H1 (cell line): ENCODE measurements around the gene RASL10A. TPM values are rescaled to one million over a fixed set of nuclear protein-coding genes. Genes with fewer than 3 reads are reported as not detected.

Source experiments
- CTCF ChIA-PET: fragments of 300-600 bp; sonication (Branson Sonifier 250); formaldehyde crosslinking; loops from one replicate; lab custom pipeline; 2021; ENCODE audit not compliant: partially characterized antibody; lab: Charles Lee
- POLR2A ChIA-PET: fragments of 300-600 bp; sonication (Branson Sonifier 250); formaldehyde crosslinking; loops from one replicate; lab custom pipeline; 2021; ENCODE audit warnings: inconsistent platforms; ENCODE audit not compliant: partially characterized antibody; lab: Charles Lee
- DNase-seq, 2 experiments: peaks; one replicate each; pipeline versions ENCODE4 v3.0.0 to v3.0.0-alpha.2; 2010 to 2022; ENCODE audit warnings: low spot score in 2 of 2, low read depth in 1 of 2, mixed read lengths in 1 of 2
- FAIRE-seq: peaks from 2 replicates; lab custom pipeline; 2011; peaks lifted over from hg19 to GRCh38; lab: Jason Lieb, UNC
- H2AFZ ChIP-seq: 2 replicates; pipeline ENCODE4 v1.8.1; 2012; ENCODE audit warnings: low read length, inconsistent platforms
- H2AK5ac ChIP-seq: 2 replicates; pipeline ENCODE4 v1.6.1; 2013; ENCODE audit warnings: low read depth, low read length
- H2BK120ac ChIP-seq: replicated peaks from 2 replicates; pipeline ENCODE3; 2013; ENCODE audit warnings: low read depth, low read length, inconsistent platforms
- H2BK12ac ChIP-seq: 2 replicates; pipeline ENCODE4 v1.6.1; 2013; ENCODE audit warnings: low read depth, low read length
- H2BK15ac ChIP-seq: 2 replicates; pipeline ENCODE4 v1.6.1; 2013; ENCODE audit warnings: low read length
- H2BK20ac ChIP-seq: 2 replicates; pipeline ENCODE4 v1.6.1; 2013; ENCODE audit warnings: low read length
- H2BK5ac ChIP-seq: 2 replicates; pipeline ENCODE4 v1.6.1; 2013; ENCODE audit warnings: low read depth, low read length
- H3K14ac ChIP-seq: 2 replicates; pipeline ENCODE4 v1.6.1; 2013; ENCODE audit warnings: inconsistent platforms; ENCODE audit not compliant: insufficient read length
- H3K18ac ChIP-seq: 2 replicates; pipeline ENCODE4 v1.6.1; 2013; ENCODE audit warnings: low read length; ENCODE audit errors: extremely low read depth
- H3K23ac ChIP-seq: 2 replicates; pipeline ENCODE4 v1.6.1; 2013; ENCODE audit warnings: inconsistent platforms; ENCODE audit not compliant: insufficient read length
- H3K23me2 ChIP-seq: 2 replicates; pipeline ENCODE4 v1.6.1; 2013; ENCODE audit warnings: low read depth, low read length
- H3K27ac ChIP-seq: 2 replicates; pipeline ENCODE4 v1.6.1; 2011; ENCODE audit warnings: low read depth, low read length, inconsistent platforms
- H3K27me3 ChIP-seq, 4 experiments: replicated peaks in 1 of 4; 1 replicate in 1 of 4; 2 replicates in 3 of 4; pipeline versions ENCODE4 v1.6.1 to v1.8.1; 2011 to 2013; ENCODE audit warnings: low read length in 3 of 4, mild to moderate bottlenecking in 3 of 4, inconsistent platforms in 2 of 4, mixed read lengths in 2 of 4, moderate library complexity in 1 of 4; ENCODE audit not compliant: control insufficient read depth in 3 of 4, insufficient read depth in 3 of 4; ENCODE audit errors: extremely low read depth in 1 of 4
- H3K36me3 ChIP-seq, 4 experiments: 2 replicates each; pipeline versions ENCODE4 v1.6.1 to v1.8.1; 2011 to 2013; ENCODE audit warnings: mild to moderate bottlenecking in 4 of 4, low read length in 3 of 4, moderate library complexity in 2 of 4, control low read depth in 1 of 4, inconsistent platforms in 1 of 4; ENCODE audit not compliant: insufficient read depth in 4 of 4, control insufficient read depth in 2 of 4
- H3K4ac ChIP-seq: replicated peaks from 2 replicates; pipeline ENCODE3; 2013; ENCODE audit warnings: low read length, low read depth, mixed read lengths, inconsistent platforms; ENCODE audit not compliant: insufficient read length
- H3K4me1 ChIP-seq, 4 experiments: replicated peaks in 1 of 4; 1 replicate in 1 of 4; 2 replicates in 3 of 4; pipeline versions ENCODE4 v1.6.1 to v1.8.1; 2011 to 2013; ENCODE audit warnings: low read length in 3 of 4, inconsistent platforms in 2 of 4, mixed read lengths in 1 of 4; ENCODE audit not compliant: insufficient read depth in 4 of 4, control insufficient read depth in 3 of 4
- H3K4me2 ChIP-seq, 2 experiments: 2 replicates each; pipeline versions ENCODE4 v1.6.1 to v1.8.1; 2011 to 2013; ENCODE audit warnings: low read depth in 2 of 2, low read length in 2 of 2, control low read depth in 1 of 2, inconsistent platforms in 1 of 2, mild to moderate bottlenecking in 1 of 2; ENCODE audit not compliant: insufficient read depth in 1 of 2
- H3K4me3 ChIP-seq, 4 experiments: fragments of 200-600, 300-600 bp in 1 of 4; sonication (generic), shearing (Covaris generic), sonication (Bioruptor Twin) in 1 of 4; 2 replicates each; pipeline versions ENCODE4 v1.5.1 to v1.8.1; 2011 to 2016; ENCODE audit warnings: low read length in 4 of 4, low read depth in 3 of 4, control low read depth in 2 of 4, inconsistent platforms in 2 of 4, mild to moderate bottlenecking in 2 of 4, mixed read lengths in 1 of 4, moderate library complexity in 1 of 4; ENCODE audit not compliant: insufficient read depth in 2 of 4; ENCODE audit errors: extremely low read depth in 1 of 4
- H3K56ac ChIP-seq: replicated peaks from 2 replicates; pipeline ENCODE3; 2013; ENCODE audit warnings: low read depth, mild to moderate bottlenecking, mixed read lengths, low read length, inconsistent platforms; ENCODE audit not compliant: insufficient read length
- H3K79me1 ChIP-seq: 2 replicates; pipeline ENCODE4 v1.6.1; 2013; ENCODE audit warnings: low read depth, low read length, control low read depth
- H3K79me2 ChIP-seq, 2 experiments: 2 replicates each; pipeline versions ENCODE4 v1.6.1 to v1.8.1; 2012 to 2013; ENCODE audit warnings: low read length in 2 of 2, mild to moderate bottlenecking in 2 of 2, inconsistent platforms in 1 of 2; ENCODE audit not compliant: insufficient read depth in 2 of 2, control insufficient read depth in 1 of 2
- H3K9ac ChIP-seq, 4 experiments: replicated peaks in 1 of 4; 1 replicate in 1 of 4; 2 replicates in 3 of 4; pipeline versions ENCODE4 v1.6.1 to v1.8.1; 2011 to 2013; ENCODE audit warnings: low read depth in 3 of 4, low read length in 3 of 4, control low read depth in 2 of 4, mild to moderate bottlenecking in 2 of 4, moderate library complexity in 2 of 4, inconsistent platforms in 1 of 4; ENCODE audit errors: extremely low read depth in 1 of 4
- H3K9me3 ChIP-seq, 2 experiments: 2 replicates each; pipeline versions ENCODE4 v1.6.1 to v1.8.1; 2012 to 2013; ENCODE audit warnings: mild to moderate bottlenecking in 2 of 2, moderate library complexity in 2 of 2, control low read depth in 1 of 2, inconsistent platforms in 1 of 2, low read depth in 1 of 2, low read length in 1 of 2, mixed read lengths in 1 of 2; ENCODE audit not compliant: insufficient read depth in 2 of 2
- H4K20me1 ChIP-seq, 2 experiments: replicated peaks in 1 of 2; 2 replicates each; pipeline versions ENCODE3 to v1.8.1; 2011 to 2013; ENCODE audit warnings: inconsistent platforms in 2 of 2, low read length in 2 of 2, mild to moderate bottlenecking in 1 of 2; ENCODE audit not compliant: insufficient read depth in 2 of 2, control insufficient read depth in 1 of 2
- H4K5ac ChIP-seq: 2 replicates; pipeline ENCODE4 v1.6.1; 2013; ENCODE audit warnings: low read length, low read depth, mixed read lengths, inconsistent platforms; ENCODE audit not compliant: insufficient read length
- H4K8ac ChIP-seq: 2 replicates; pipeline ENCODE4 v1.8.0; 2013; ENCODE audit warnings: mild to moderate bottlenecking, moderate library complexity, low read length, inconsistent platforms; ENCODE audit not compliant: insufficient read depth; ENCODE audit errors: extremely low read depth
- H4K91ac ChIP-seq: replicated peaks from 2 replicates; pipeline ENCODE3; 2013; ENCODE audit warnings: low read length, mixed read lengths, inconsistent platforms; ENCODE audit not compliant: insufficient read length
- ZNF274 ChIP-seq: IDR thresholded peaks from 2 replicates; pipeline ENCODE4 v1.7.0; 2012; ENCODE audit warnings: low read length, borderline replicate concordance; ENCODE audit errors: extremely low read depth
- WGBS, 2 experiments: shearing (Covaris generic) in 1 of 2; methylation state at CpG; one replicate each; pipeline versions ENCODE4 v1.1.6 to v1.1.7; 2013 to 2015; ENCODE audit warnings: low lambda C conversion rate in 2 of 2, mixed read lengths in 2 of 2, inconsistent platforms in 1 of 2, low coverage in 1 of 2, missing lambda C conversion rate in 1 of 2; ENCODE audit not compliant: insufficient replicate concordance in 2 of 2, insufficient coverage in 1 of 2, insufficient read length in 1 of 2; ENCODE audit errors: extremely low coverage in 1 of 2, missing lambda C conversion rate in 1 of 2; 5-methylcytosine and 5-hydroxymethylcytosine counted together
- polyA plus RNA-seq, 7 experiments: library from polyadenylated mRNA; depleted of rRNA in 3 of 7; stranded (reverse) in 5 of 7; unstranded in 2 of 7; fragments of >200 nt in 5 of 7; fragments of 200-250 nt in 2 of 7; gene quantifications; 1 replicate in 5 of 7; 2 replicates in 1 of 7; 4 replicates in 1 of 7; pipeline versions ENCODE4 v1.2.1 to v1.2.3, GENCODE V29; 2011 to 2013; ENCODE audit warnings: missing spikeins in 2 of 7, mixed read lengths in 2 of 7
- total RNA-seq: library from RNA; stranded (reverse); fragmentation: NEBNext Ultra II Directional; extraction: Animal tissue kit (Norgen Biotek cat#: 25700); gene quantifications from 2 replicates; pipeline ENCODE4 v1.2.1, GENCODE V29; 2021

The RASL10A gene
- total and polyA plus RNA-seq, 2 of the 8 experiments (the other 6 are each of a cell fraction or from before 2014, with no cell fraction given): 1.1 to 1.5 TPM

GRCh38 chr22:29341849-29342127, 26.3 kb upstream of the RASL10A start:
- Histone ChIP-seq H2AK5ac (no peak overlapping the region), H2BK12ac (no peak overlapping the region), H2BK20ac (no peak overlapping the region), H3K18ac (no peak overlapping the region), H3K9me3 (no peaks in the 10 kb centered on the region), H3K23me2 (no peaks in the 10 kb centered on the region), H3K79me2 (no peaks in the 10 kb centered on the region), H3K4ac (no peak overlapping the region), H4K20me1 (peaks cover 1 to 9% of the 10 kb centered on the region in 2 experiments), H2AFZ (no peak overlapping the region), H3K27me3 (no peaks in the 10 kb centered on the region), H3K14ac (no peak overlapping the region), H4K5ac (no peak overlapping the region), H3K4me3 (no peak overlapping the region), H3K56ac (no peak overlapping the region), H2BK120ac (no peak overlapping the region), H3K79me1 (no peaks in the 10 kb centered on the region), H2BK5ac (no peak overlapping the region), H3K4me1 (no peaks in the 10 kb centered on the region), H3K23ac (no peak overlapping the region), H3K9ac (no peak overlapping the region), H3K4me2 (no peak overlapping the region), H3K27ac (no peak overlapping the region), H4K91ac (no peak overlapping the region), H2BK15ac (no peak overlapping the region), H4K8ac (no peak overlapping the region), H3K36me3 (peaks cover 4 to 37% (median 21%) of the 10 kb centered on the region in 4 experiments; a peak in 7 of 8 replicates)
- no peak for TF ChIP-seq ZNF274
- WGBS, 2 experiments: 80% methylated on average over 2 of the region's 2 CpGs; no CpG with 5 or more reads in 1 of the 2 experiments
- FAIRE-seq (no peak), DNase-seq (no peak)
- ChIA-PET POLR2A (interaction anchor here (0.9 to 1.2 kb wide), 3 partner anchors 9 to 28 kb away, joined by 3 read pairs; no protein-coding TSS in a partner anchor), CTCF (interaction anchor here (0.6 to 1.7 kb wide), 6 partner anchors 10 to 404 kb away, joined by 3 to 6 read pairs (median 3); no protein-coding TSS in a partner anchor)
